ENCODE data around the gene MED27.

DNA sequence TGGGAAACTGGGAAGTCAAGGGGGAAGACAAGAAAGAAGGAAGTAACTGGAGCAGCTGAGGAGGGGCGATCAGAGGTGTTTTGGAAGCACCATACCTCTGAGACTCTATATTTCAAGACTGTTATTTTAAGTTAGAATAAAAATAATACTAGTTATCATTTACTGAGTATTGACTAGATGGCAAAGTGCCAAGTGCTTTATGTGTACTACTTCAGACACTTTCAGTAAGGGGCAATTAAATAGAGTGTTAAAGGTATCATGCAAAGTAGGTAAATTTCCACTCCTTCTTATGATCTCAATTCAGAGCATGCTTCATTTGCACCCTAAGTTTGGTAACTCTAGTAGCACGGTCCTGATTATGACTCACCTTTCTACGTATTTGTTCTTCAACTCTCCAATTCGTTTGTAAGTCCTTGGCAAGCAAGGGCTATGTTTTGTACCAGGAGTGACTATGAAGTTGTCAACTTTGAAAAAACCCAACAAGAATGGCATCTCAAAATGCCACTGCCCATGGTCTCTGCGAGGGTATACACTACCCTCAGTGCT lies 187.4 kb downstream of the MED27 start:
- TF ChIP-seq, protein P1, sequence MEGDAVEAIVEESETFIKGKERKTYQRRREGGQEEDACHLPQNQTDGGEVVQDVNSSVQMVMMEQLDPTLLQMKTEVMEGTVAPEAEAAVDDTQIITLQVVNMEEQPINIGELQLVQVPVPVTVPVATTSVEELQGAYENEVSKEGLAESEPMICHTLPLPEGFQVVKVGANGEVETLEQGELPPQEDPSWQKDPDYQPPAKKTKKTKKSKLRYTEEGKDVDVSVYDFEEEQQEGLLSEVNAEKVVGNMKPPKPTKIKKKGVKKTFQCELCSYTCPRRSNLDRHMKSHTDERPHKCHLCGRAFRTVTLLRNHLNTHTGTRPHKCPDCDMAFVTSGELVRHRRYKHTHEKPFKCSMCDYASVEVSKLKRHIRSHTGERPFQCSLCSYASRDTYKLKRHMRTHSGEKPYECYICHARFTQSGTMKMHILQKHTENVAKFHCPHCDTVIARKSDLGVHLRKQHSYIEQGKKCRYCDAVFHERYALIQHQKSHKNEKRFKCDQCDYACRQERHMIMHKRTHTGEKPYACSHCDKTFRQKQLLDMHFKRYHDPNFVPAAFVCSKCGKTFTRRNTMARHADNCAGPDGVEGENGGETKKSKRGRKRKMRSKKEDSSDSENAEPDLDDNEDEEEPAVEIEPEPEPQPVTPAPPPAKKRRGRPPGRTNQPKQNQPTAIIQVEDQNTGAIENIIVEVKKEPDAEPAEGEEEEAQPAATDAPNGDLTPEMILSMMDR (IDR thresholded peaks at IDR 0.05), result no peak
- TF ChIP-seq POLR2A (IDR thresholded peaks at IDR 0.05) (no peak), EP300 (IDR thresholded peaks at IDR 0.05) (no peak)
